Endometrial microvascular endothelial cells (primary cell): ENCODE data around the gene YBEY. TPM values are rescaled to one million over a fixed set of nuclear protein-coding genes. Genes with fewer than 3 reads are reported as not detected.

Experiments used
- in situ Hi-C: cut with HindIII; loops from 2 replicates; pipeline ENCODE4 v1.10.0; 2017; ENCODE audit warnings: low sequenced_read_pairs, low pct_unique_long_range_greater_than_20kb; ENCODE audit errors: inconsistent ontology term
- total RNA-seq: library from RNA; depleted of rRNA; stranded (reverse); fragments of >200 nt; gene quantifications from one replicate; pipeline ENCODE4 v1.2.3, GENCODE V29; 2015; ENCODE audit errors: inconsistent ontology term

The YBEY gene
- total RNA-seq, 1 donor from 2014 or later: 9.0 TPM

GRCh38 chr21:46323227-46323709 lies 37.1 kb downstream of the YBEY start:
- in situ Hi-C loops: no loop called here

DNA sequence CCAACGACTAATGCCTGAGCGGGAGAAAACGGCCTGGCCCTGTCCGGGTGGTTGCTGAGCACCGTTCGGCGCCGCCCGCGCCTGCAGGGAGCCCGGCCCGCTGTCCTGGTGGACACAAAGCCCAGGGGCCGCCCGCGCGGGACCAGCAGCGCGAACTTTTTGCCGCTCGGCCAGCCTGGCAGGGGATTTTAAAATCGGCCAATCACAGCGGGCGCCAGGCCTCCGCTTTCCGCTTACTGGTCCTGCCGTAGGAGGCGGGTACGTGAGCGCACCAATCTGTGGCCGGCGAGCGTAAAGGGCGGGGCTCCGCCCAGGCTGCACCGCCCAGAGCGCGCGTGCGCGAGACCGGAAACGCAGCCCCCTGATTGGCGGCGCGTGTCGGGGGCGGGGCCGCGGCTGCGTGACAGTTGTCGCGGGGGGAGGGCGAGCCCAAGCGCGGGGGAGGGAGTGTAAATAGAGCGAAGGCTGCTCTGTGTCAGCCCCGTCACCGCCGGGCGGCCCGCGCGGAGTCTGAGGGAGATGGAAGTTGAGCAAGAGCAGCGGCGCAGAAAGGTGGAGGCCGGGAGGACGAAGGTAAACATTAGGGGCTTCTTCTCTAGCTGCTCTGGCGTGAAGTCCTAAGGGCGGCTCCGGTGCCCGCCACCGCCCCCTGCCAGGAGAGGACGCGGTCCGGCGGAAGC lies 37.7 kb downstream of the YBEY start, which contains the start of the genes C21orf58 and PCNT:
C21orf58 (minus strand) TSS at position 161 of the 680 bp plus-strand sequence. CDS start 1,132 bp downstream, outside the sequence.
PCNT (plus strand) TSS at position 447 of the 680 bp plus-strand sequence; CDS start at position 520, 73 bp downstream.
- in situ Hi-C loops: no loop called here

DNA sequence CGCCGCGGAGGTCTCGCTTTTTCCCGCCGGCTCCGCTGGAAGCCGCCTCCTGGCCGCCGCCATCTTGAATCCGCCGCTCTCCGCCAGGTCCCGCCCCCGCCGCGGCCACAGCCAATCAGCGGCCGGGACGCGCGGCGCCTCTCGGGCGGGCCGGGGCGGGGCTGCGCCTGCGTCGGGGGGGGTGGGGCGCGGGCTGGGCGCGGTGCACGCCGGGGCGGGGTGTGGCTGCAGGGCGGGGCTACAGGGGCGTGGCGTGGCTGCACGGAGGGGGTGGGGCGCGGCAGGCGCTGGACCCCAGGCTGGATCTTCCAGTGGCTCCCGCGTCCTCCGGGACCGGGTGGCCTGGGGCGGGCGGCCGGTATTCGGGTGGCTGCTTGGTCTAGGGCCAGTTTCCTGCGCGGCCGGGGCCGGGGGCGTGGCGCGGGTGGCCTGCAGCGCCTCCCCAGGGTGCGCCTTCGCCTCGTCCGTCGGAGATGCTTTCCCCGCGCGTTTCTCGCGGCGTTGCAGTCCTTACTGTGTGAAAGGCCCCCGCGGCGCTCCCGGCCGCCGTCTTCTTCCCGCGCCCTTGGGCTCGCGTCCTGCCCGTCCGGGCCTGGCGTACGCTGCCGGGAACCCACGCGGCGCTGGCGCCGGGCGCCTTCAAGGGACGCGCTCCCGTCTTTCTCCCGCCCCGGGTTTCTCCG lies 38.4 kb downstream of the YBEY start:
- in situ Hi-C loops: no loop called here

GRCh38 chr21:46325073-46325912 lies 39.2 kb downstream of the YBEY start:
- in situ Hi-C loops: no loop called here

- in situ Hi-C loops: no loop called here
These were observed 40.1 kb downstream of the YBEY start for GRCh38 chr21:46326110-46326703.

DNA sequence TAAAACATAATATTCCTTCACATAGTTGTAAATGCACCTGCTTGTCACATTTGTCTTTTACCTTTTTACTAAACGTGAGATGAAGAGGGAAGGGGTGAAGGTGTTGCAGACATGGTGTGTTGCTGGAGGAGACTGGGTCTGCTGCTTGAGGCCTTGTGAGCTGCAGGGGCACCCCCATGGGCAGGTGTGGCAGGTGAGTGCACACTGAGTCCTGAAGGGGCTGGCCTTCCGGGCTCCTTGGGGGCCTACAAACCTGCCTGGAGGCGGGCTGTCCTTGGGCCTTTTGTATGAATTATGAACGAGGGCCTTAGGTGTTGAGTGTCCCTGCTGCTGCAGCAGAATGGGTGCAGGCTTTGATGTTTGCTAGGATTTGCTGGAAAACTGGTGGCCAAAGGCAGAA lies 41.6 kb downstream of the YBEY start:
- in situ Hi-C loops: no loop called here

DNA sequence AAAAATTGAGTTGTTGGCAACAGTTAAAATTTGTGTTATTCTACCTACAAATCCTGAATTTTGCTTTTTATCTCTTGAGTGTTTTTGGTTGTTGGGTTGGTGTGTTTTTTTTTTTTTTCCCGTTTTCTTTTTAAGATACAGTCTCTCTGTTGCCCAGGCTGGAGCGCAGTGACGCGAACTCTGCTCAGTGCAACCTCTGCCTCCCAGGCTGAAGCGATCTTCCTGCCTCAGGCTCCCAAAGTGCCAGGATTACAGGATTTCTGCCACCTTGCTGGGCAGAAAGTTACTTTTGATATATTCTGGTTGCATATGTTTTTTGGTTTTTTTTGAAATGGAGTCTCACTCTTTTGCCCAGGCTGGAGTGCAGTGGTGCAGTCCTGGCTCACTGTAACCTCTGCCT lies 42.0 kb downstream of the YBEY start:
- in situ Hi-C loops: no loop called here

GRCh38 chr21:46329796-46330195 lies 43.7 kb downstream of the YBEY start:
- in situ Hi-C loops: no loop called here

GRCh38 chr21:46334351-46335140 lies 48.4 kb downstream of the YBEY start:
- in situ Hi-C loops: no loop called here

GRCh38 chr21:46336603-46337002 lies 50.5 kb downstream of the YBEY start:
- in situ Hi-C loops: no loop called here

GRCh38 chr21:46340998-46341397 lies 54.9 kb downstream of the YBEY start:
- in situ Hi-C loops: no loop called here

DNA sequence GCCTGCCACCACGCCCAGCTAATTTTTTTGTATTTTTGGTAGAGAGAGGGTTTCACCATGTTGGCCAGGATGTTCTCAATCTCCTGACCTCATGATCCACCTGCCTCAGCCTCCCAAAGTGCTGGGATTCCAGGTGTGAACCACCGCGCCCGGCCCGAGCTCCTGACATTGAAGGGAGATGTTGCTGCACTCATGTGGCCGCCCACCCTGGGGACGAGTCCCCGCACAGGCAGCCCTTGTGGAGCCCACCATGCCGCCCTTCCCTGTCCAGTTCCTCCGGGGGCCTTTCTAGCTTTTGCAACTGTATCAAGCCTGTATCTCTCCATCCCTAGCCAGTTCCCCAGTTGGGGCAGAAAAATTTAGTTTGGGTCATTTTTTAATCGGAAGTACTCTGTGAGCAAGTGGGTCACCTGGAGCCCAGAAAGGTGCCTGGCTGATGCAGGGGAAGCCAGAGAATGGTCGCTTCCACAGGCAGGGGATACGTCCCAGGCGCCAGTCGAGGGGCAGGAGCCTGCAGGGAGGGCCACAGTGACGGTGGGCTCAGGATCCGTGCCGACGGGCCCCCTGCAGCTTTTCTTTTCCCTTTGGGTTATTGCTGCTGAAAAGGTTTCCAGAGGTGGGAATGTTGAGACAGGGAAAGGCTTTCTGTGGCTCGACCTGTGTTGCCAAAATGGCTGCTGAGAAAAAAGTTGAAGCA lies 58.2 kb downstream of the YBEY start:
- in situ Hi-C loops: no loop called here

DNA sequence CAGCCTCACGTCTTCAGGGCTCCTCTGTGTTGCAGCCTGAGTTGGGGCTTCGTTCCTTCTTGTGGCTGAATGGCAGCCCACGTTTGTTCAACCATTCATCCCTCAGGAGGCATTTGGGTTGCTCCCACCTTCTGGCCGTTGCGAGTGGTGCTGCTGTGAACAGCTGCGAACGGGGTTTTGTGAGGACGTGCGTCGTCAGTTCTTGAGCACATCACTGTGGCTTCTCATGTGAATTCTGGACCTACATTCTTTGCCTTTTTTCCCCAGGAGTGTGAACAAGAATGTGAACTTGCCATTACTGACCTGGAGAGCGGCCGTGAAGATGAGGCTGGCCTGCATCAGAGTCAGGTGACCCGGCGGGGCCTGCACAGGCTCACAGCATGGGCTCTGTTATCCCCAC lies 59.7 kb downstream of the YBEY start:
- in situ Hi-C loops: no loop called here

DNA sequence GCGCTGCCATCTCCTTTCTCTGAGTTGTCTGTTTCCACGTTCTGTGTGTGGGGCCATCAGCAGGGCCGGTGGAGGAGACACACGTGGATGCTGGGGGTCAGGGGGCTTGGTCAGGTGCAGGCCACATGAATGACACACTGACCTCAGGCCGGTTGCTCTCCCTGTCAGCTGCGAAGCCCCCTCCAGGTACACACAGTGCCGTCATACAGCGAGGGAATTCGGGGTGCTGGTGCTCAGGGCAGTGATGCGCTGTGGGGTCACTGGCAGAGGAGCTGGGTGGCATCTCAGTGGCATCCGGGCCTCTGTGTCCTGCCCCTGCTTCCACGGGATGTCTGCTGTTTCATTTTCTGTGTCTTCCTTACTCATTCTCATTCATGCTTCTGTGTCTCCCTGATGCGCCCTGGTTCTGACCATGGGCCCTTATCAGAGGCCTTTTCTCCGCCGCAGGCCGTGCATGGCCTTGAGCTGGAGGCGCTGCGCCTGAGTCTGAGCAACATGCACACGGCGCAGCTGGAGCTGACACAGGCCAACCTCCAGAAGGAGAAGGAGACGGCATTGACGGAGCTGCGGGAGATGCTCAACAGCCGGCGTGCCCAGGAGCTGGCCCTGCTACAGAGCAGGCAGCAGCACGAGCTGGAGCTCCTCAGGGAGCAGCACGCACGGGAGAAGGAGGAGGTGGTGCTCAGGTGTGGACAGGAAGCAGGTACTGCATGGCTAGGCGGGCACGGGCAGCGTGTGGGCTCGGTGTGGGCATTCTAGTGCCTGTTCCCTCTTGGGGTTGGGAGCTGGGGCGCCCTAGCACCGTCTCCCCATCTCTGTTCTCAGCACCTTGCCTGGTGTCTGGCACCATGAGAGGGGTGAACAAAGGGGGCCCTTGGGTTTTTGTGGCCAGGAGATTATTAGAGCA lies 60.4 kb downstream of the YBEY start:
- in situ Hi-C loops: no loop called here

GRCh38 chr21:46347203-46347550 lies 61.0 kb downstream of the YBEY start:
- in situ Hi-C loops: no loop called here
